PFSK-1 (cell line): ENCODE data around the gene PRDM11.
A peak's percentile ranks its signal among the peaks of the same experiment; 100 is the strongest.

Experiments
- FOXP2 ChIP-seq: optimal IDR thresholded peaks from 2 replicates; pipeline ENCODE3; 2011; ENCODE audit warnings: borderline replicate concordance, control low read depth, inconsistent platforms; ENCODE audit not compliant: insufficient read depth; ENCODE audit errors: extremely low read length, extremely low read depth
- POLR2AphosphoS5 ChIP-seq: IDR thresholded peaks from 2 replicates; pipeline ENCODE4 v1.6.1; 2012; ENCODE audit warnings: low read depth, mild to moderate bottlenecking, control low read depth, low read length, moderate library complexity
- REST ChIP-seq, 2 experiments: IDR thresholded peaks; 2 replicates each; pipeline versions ENCODE4 v1.6.1 to v1.8.0; 2011 to 2012; ENCODE audit warnings: low read depth in 2 of 2, low read length in 2 of 2, control low read depth in 1 of 2, inconsistent platforms in 1 of 2, mild to moderate bottlenecking in 1 of 2, moderate library complexity in 1 of 2; ENCODE audit not compliant: insufficient read depth in 1 of 2
- SIN3A ChIP-seq: IDR thresholded peaks from 2 replicates; pipeline ENCODE4 v1.6.1; 2012; ENCODE audit warnings: mild to moderate bottlenecking, low read length, moderate library complexity, borderline replicate concordance; ENCODE audit not compliant: insufficient read depth
- TAF1 ChIP-seq: IDR thresholded peaks from 2 replicates; pipeline ENCODE4 v1.6.1; 2012; ENCODE audit warnings: low read length, control low read depth, borderline replicate concordance; ENCODE audit not compliant: insufficient read depth

The PRDM11 gene

GRCh38 chr11:45247433-45247832 is 101.0 kb downstream of the PRDM11 start:
- TF ChIP-seq SIN3A = no peak
- TF ChIP-seq POLR2AphosphoS5 = no peak
- TF ChIP-seq TAF1 = no peak
- TF ChIP-seq REST (IDR thresholded peaks at IDR 0.05; ENCODE audit: insufficient read depth in 1 of 2, low read depth in 2 of 2, low read length in 2 of 2) = no peak
- TF ChIP-seq FOXP2 = no peak

GRCh38 chr11:45248501-45249011 is 102.1 kb downstream of the PRDM11 start:
- TF ChIP-seq REST (IDR thresholded peaks at IDR 0.05; ENCODE audit: insufficient read depth in 1 of 2, low read depth in 2 of 2, low read length in 2 of 2) = no peak
- TF ChIP-seq TAF1 = no peak
- TF ChIP-seq FOXP2 = no peak

- TF ChIP-seq SIN3A = no peak
- no peak for TF ChIP-seq POLR2AphosphoS5
- no peak for TF ChIP-seq FOXP2
- no peak for TF ChIP-seq TAF1
- TF ChIP-seq REST (IDR thresholded peaks at IDR 0.05; ENCODE audit: insufficient read depth in 1 of 2, low read depth in 2 of 2, low read length in 2 of 2) = no peak
Measured at GRCh38 chr11:45250035-45250718, 103.7 kb downstream of the PRDM11 start.

GRCh38 chr11:45252134-45252856 is 105.9 kb downstream of the PRDM11 start:
- TF ChIP-seq TAF1 (no peak), REST (IDR thresholded peaks at IDR 0.05; ENCODE audit: insufficient read depth in 1 of 2, low read depth in 2 of 2, low read length in 2 of 2) (no peak), FOXP2 (peak; percentile 23), POLR2AphosphoS5 (no peak), SIN3A (no peak)
